ELR (cell line): ENCODE results near the gene FAS.
A peak's percentile ranks its signal among the peaks of the same experiment; 100 is the strongest.

ENCODE experiments used
- DNase-seq: peaks from one replicate; pipeline ENCODE4 v3.0.0-alpha.2; 2015; ENCODE audit warnings: low read depth

The FAS gene

GRCh38 chr10:88971221-88972061 is 19.2 kb upstream of the FAS start:
- DNase-seq, result no peak

- DNase-seq, result no peak
Observed at GRCh38 chr10:88974012-88974411, 16.6 kb upstream of the FAS start.

GRCh38 chr10:88974446-88975376 is 15.9 kb upstream of the FAS start:
- DNase-seq, result peak; percentile 46

- DNase-seq, result no peak
Observed at GRCh38 chr10:88975377-88975720, 15.2 kb upstream of the FAS start.

GRCh38 chr10:88978463-88978862 is 12.1 kb upstream of the FAS start:
- no peak for DNase-seq

- peak; percentile 84 for DNase-seq
Observed at GRCh38 chr10:88979153-88979562, 11.4 kb upstream of the FAS start.

- DNase-seq, result no peak
Observed at GRCh38 chr10:88979603-88980002, 11.0 kb upstream of the FAS start.

GRCh38 chr10:88980247-88980646 is 10.4 kb upstream of the FAS start:
- no peak for DNase-seq

- DNase-seq, result no peak
Observed at GRCh38 chr10:88980800-88981199, 9.8 kb upstream of the FAS start.

- DNase-seq, result no peak
Observed at GRCh38 chr10:88981435-88981834, 9.2 kb upstream of the FAS start.

- no peak for DNase-seq
Observed at GRCh38 chr10:88982366-88982765, 8.2 kb upstream of the FAS start.

GRCh38 chr10:88983206-88983605 is 7.4 kb upstream of the FAS start:
- DNase-seq, result no peak

- DNase-seq, result no peak
Observed at GRCh38 chr10:88983939-88984338, 6.7 kb upstream of the FAS start.

GRCh38 chr10:88984525-88984924 is 6.1 kb upstream of the FAS start:
- no peak for DNase-seq

- DNase-seq, result peak; percentile 59
Observed at GRCh38 chr10:88986549-88987242, 3.9 kb upstream of the FAS start.

- DNase-seq, result no peak
Observed at GRCh38 chr10:88987243-88987725, 3.3 kb upstream of the FAS start.

- DNase-seq, result no peak
Observed at GRCh38 chr10:88987840-88988239, 2.8 kb upstream of the FAS start.

- no peak for DNase-seq
Observed at GRCh38 chr10:88989423-88989822, 1.2 kb upstream of the FAS start.

- peak; percentile 54 for DNase-seq
Observed at GRCh38 chr10:88989824-88990383, 694 bp upstream of the FAS start.

- DNase-seq, result peak; percentile 76
Observed at GRCh38 chr10:88991161-88991898, 732 bp downstream of the FAS start.

GRCh38 chr10:88991899-88992320 is 1.3 kb downstream of the FAS start:
- DNase-seq, result no peak
